RWPE2 (cell line): ENCODE results near the gene ATG5.
A peak's percentile ranks its signal among the peaks of the same experiment; 100 is the strongest.

Source experiments
- ATAC-seq: fragments of 200-7000 bp; cut with Tn5 transposase; 3 replicates; pipeline ENCODE4 v1.9.1; 2021; ENCODE audit warnings: low read depth
- DNase-seq: peaks from one replicate; pipeline ENCODE4 v3.0.0-alpha.2; 2020; ENCODE audit warnings: low spot score
- H3K27ac ChIP-seq: fragments of 450-650 bp; 2 replicates; pipeline ENCODE4 v1.5.1; 2017; ENCODE audit warnings: mild to moderate bottlenecking; ENCODE audit not compliant: poor library complexity, severe bottlenecking
- H3K27me3 ChIP-seq: fragments of 250-450 bp; sonication (Bioruptor Pico); 2 replicates; pipeline ENCODE4 v1.5.1; 2021; ENCODE audit warnings: mild to moderate bottlenecking, moderate library complexity; ENCODE audit not compliant: insufficient read depth, poor library complexity, severe bottlenecking
- H3K36me3 ChIP-seq: fragments of 250-450 bp; sonication (Bioruptor Pico); 2 replicates; pipeline ENCODE4 v1.5.1; 2020; ENCODE audit warnings: low read depth, mild to moderate bottlenecking, moderate library complexity
- H3K4me1 ChIP-seq: fragments of 250-450 bp; sonication (Bioruptor Pico); 2 replicates; pipeline ENCODE4 v1.5.1; 2021; ENCODE audit warnings: mild to moderate bottlenecking, moderate library complexity; ENCODE audit not compliant: insufficient read depth, poor library complexity, severe bottlenecking
- H3K4me3 ChIP-seq: fragments of 250-450 bp; sonication (Bioruptor Pico); 2 replicates; pipeline ENCODE4 v1.5.1; 2021; ENCODE audit warnings: mild to moderate bottlenecking, moderate library complexity; ENCODE audit not compliant: severe bottlenecking
- H3K9me3 ChIP-seq: fragments of 250-450 bp; sonication (Bioruptor Pico); 2 replicates; pipeline ENCODE4 v1.5.1; 2021; ENCODE audit warnings: mild to moderate bottlenecking, moderate library complexity; ENCODE audit not compliant: severe bottlenecking
- TF ChIP-seq, protein P1 (sequence below): fragments of 450-650 bp; IDR thresholded peaks from one replicate; pipeline ENCODE4 v1.5.1; 2017; ENCODE audit warnings: mild to moderate bottlenecking, moderate library complexity; ENCODE audit not compliant: poor library complexity, severe bottlenecking

Gene ATG5

DNA sequence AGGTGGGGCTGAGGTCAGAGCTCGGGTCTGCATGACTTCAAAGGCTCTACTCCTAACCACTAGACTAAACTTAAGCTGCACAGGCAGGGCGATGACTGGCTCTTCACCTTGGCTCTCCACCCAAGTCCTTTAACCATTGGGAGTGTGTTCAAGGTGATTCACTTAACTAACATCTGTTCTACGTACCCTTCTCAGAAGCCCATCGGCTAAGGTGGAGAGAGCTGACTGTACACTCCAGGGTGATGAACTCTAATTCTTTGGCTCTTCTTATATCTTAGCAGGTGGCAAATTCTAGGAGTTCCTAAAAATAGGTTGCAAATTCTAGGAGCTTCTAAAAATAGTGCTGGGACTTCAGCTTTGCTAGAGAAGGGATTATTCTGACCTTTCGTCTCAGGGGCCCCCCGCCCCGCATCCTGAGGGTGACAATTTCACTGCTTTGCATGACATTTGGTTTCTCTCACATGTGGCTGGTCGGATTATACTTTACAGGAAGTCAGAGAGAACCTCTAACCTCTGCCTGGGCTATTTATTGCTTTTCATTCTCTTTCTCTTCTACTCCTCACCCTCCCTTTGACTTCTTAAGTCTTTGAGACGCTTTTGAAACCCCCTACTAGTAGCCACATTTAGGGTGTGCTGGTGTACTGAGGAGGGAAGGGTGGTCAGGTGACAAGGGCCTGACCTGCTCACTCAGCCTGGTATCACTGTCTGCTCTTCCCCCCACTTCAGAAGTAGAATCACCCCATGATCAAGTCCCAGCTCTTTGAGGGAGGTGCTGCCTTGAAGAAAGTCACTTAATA lies 183.9 kb downstream of the ATG5 start:
- no peaks in the 10 kb centered on the region for H3K27me3 ChIP-seq
- no peaks in the 10 kb centered on the region for H3K4me1 ChIP-seq
- ATAC-seq (peak; percentile 70), DNase-seq (no peak)
- no peaks in the 10 kb centered on the region for H3K36me3 ChIP-seq
- TF ChIP-seq, protein P1, sequence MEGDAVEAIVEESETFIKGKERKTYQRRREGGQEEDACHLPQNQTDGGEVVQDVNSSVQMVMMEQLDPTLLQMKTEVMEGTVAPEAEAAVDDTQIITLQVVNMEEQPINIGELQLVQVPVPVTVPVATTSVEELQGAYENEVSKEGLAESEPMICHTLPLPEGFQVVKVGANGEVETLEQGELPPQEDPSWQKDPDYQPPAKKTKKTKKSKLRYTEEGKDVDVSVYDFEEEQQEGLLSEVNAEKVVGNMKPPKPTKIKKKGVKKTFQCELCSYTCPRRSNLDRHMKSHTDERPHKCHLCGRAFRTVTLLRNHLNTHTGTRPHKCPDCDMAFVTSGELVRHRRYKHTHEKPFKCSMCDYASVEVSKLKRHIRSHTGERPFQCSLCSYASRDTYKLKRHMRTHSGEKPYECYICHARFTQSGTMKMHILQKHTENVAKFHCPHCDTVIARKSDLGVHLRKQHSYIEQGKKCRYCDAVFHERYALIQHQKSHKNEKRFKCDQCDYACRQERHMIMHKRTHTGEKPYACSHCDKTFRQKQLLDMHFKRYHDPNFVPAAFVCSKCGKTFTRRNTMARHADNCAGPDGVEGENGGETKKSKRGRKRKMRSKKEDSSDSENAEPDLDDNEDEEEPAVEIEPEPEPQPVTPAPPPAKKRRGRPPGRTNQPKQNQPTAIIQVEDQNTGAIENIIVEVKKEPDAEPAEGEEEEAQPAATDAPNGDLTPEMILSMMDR, result no peak
- H3K4me3 ChIP-seq, result no peak overlapping the region
- no peak overlapping the region for H3K27ac ChIP-seq
- H3K9me3 ChIP-seq, result no peaks in the 10 kb centered on the region

DNA sequence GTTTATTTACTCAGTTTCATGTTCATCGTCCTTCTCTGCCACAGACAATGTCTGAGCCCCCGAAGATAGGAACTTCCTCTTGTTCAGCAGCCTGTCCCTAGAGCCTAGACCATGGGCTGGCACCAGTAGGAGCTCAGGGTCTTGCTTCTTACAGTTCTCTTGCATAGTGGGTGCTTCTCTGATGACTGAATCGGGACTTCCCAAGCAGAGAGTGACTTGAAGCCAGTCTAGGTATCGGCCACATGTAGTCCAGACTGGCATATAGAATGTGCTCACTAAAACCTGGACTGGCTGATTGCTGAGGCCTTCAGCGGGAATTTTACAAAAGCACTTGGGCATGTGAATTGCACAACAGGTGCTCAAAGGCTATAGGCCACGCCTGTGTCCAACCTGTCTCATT lies 187.4 kb downstream of the ATG5 start:
- no peak for ATAC-seq
- no peak overlapping the region for H3K27ac ChIP-seq
- no peaks in the 10 kb centered on the region for H3K27me3 ChIP-seq
- TF ChIP-seq, protein P1, result no peak
- H3K36me3 ChIP-seq, result no peaks in the 10 kb centered on the region
- no peak overlapping the region for H3K4me3 ChIP-seq
- no peak for DNase-seq
- peaks cover 16% of the 10 kb centered on the region for H3K4me1 ChIP-seq
- no peaks in the 10 kb centered on the region for H3K9me3 ChIP-seq

DNA sequence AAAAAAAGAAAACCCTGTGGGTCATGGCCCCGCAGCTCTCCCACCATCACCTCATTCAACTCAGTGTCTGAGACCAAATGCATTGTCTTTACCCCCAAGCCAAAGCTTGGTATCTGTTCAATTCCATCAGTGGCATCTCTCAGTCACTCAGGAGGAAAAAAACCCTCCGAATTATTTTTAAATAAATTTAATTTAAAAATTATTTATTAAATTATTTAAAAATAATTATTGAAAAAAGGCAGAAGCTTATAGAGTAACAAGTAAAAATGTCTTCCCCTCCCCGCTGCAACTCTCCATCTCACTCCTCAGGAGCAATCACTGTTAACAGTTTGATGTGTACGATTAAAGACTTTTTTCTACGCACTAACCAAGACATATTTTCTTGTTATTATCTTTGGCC lies 188.7 kb downstream of the ATG5 start:
- H3K4me3 ChIP-seq, result no peak overlapping the region
- peaks cover 16% of the 10 kb centered on the region for H3K4me1 ChIP-seq
- DNase-seq, result no peak
- no peak for ATAC-seq
- H3K36me3 ChIP-seq, result no peaks in the 10 kb centered on the region
- TF ChIP-seq, protein P1, result no peak
- no peaks in the 10 kb centered on the region for H3K9me3 ChIP-seq
- H3K27ac ChIP-seq, result no peak overlapping the region
- H3K27me3 ChIP-seq, result no peaks in the 10 kb centered on the region

DNA sequence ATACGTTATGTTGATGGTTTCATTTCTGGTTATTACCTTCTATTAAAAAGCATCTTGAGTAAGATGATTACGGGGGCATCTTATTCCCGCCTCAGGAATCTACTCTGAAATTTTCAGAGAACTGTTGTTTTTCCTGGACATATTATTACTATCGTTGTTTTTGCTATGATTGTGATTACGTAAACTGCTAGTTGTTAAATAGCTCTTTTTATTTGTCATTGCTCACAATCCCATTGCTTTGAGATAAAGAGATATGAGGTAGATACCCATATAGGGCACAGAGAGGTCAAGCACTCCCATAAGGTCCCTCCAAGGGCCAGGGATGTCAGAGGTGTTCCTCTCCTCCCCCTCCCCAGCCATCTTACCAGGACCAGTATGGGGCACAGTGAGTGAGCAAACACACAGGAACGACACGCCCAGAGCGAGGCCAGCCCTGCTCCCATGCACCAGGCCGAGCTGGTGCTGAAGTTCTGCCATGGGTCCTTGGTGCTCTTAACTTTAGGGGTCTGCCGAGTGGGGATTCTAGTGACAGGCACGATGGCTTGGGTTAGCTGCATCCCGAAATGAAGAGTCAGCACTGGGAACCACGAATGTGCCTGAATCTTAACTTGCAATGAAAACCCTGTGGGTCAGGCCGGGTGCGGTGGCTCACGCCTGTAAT lies 189.5 kb downstream of the ATG5 start:
- TF ChIP-seq, protein P1, result no peak
- no peak overlapping the region for H3K27ac ChIP-seq
- no peaks in the 10 kb centered on the region for H3K27me3 ChIP-seq
- DNase-seq (no peak), ATAC-seq (no peak)
- H3K9me3 ChIP-seq, result no peaks in the 10 kb centered on the region
- no peak overlapping the region for H3K4me3 ChIP-seq
- H3K36me3 ChIP-seq, result no peaks in the 10 kb centered on the region
- H3K4me1 ChIP-seq, result peaks cover 16% of the 10 kb centered on the region
